Left lung (tissue), 10 donors: ENCODE data around the gene MX1. TPM values are rescaled to one million over a fixed set of nuclear protein-coding genes. Genes with fewer than 3 reads are reported as not detected.

Source experiments
- ATAC-seq: fragments of 200-7000 bp; cut with Tn5 transposase; one replicate; pipeline ENCODE4 v1.9.1; 2020; ENCODE audit warnings: moderate library complexity
- DNase-seq, 4 donors: peaks; one replicate each; pipeline ENCODE4 v3.0.0-alpha.2; 2013 to 2020
- H3K27ac ChIP-seq, 2 donors: fragments of 200-600 bp; sonication (generic) in 1 of 2; one replicate each; pipeline versions ENCODE4 v1.5.0 to v1.8.0; 2020 to 2021
- H3K27me3 ChIP-seq, 2 donors: fragments of 200-600 bp; sonication (generic) in 1 of 2; one replicate each; pipeline versions ENCODE4 v1.5.0 to v1.8.0; 2020 to 2021
- H3K36me3 ChIP-seq, 2 donors: fragments of 200-600 bp; sonication (generic) in 1 of 2; one replicate each; pipeline versions ENCODE4 v1.5.0 to v1.8.0; 2020 to 2021
- H3K4me1 ChIP-seq, 2 donors: fragments of 200-600 bp; one replicate each; pipeline ENCODE4 v1.8.0; 2021
- H3K4me3 ChIP-seq, 2 donors: fragments of 200-600 bp; sonication (generic) in 1 of 2; one replicate each; pipeline versions ENCODE4 v1.5.0 to v1.8.0; 2020 to 2021; ENCODE audit warnings: mild to moderate bottlenecking in 1 of 2
- H3K9me3 ChIP-seq, 2 donors: fragments of 200-600 bp; sonication (generic) in 1 of 2; one replicate each; pipeline versions ENCODE4 v1.5.0 to v1.8.0; 2020 to 2021
- CTCF ChIP-seq, 2 donors: fragments of 200-600 bp; sonication (generic) in 1 of 2; IDR thresholded peaks; one replicate each; pipeline versions ENCODE4 v1.5.0 to v1.8.0; 2021; ENCODE audit warnings: antibody characterized with exemption in 2 of 2
- intact Hi-C, 2 donors: fragments of 100-400 bp; cut with DNase I; formaldehyde crosslinking; loops; one replicate each; pipeline versions ENCODE4 v1.11.2 to v1.14.2; 2022
- polyA plus RNA-seq, 6 donors: library from polyadenylated mRNA; unstranded; fragments of 120-200 nt; gene quantifications; one replicate each; pipeline ENCODE4 v1.2.1, GENCODE V29; 2013; ENCODE audit not compliant: insufficient read length in 6 of 6
- total RNA-seq, 2 donors: library from RNA; stranded (reverse); fragmentation: NEBNext Ultra II Directional; extraction: Animal tissue kit (Norgen Biotek cat#: 25700); gene quantifications; one replicate each; pipeline ENCODE4 v1.2.1, GENCODE V29; 2021
- donor health status: DM: no; HTN: yes; CAD: no.
- donor health status: DM: no; HTN: no; CAD: no.

Gene MX1
- total and polyA plus RNA-seq, 8 donors = 6.0 to 66.3 (median 9.2) TPM

DNA sequence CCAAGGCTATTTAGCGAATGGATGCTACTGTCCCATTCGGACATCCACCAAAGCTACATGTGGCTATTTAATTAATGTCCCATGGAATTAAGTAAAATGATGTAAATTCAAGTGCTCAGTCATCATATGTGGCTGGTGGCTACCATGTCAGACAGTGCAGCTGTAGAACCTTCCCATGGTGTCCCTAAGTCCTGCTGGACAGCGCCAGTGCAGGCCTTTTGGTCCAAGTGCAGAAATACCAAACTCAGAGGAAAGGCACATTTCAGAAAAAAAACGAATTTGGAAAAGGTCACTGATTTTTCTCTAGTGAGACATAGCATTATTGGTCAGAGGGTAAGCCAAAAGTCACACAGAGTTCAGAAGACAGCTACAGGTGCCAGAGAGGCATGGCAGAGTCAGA, 64.3 kb downstream of the MX1 start:
- no peaks in the 10 kb centered on the region for H3K9me3 ChIP-seq
- peaks cover 0 to 15% of the 10 kb centered on the region in 2 donors for H3K36me3 ChIP-seq
- no peak overlapping the region for H3K4me3 ChIP-seq
- no peak for DNase-seq
- no peak for TF ChIP-seq CTCF (IDR thresholded peaks at IDR 0.05)
- intact Hi-C loops = no loop called here
- no peak for ATAC-seq
- no peaks in the 10 kb centered on the region for H3K27me3 ChIP-seq
- no peak overlapping the region for H3K27ac ChIP-seq
- H3K4me1 ChIP-seq = peaks cover 0 to 5% of the 10 kb centered on the region in 2 donors

- no peak for TF ChIP-seq CTCF (IDR thresholded peaks at IDR 0.05)
- Histone ChIP-seq H3K27me3 (no peaks in the 10 kb centered on the region), H3K4me1 (peaks cover 0 to under 1% of the 10 kb centered on the region in 2 donors), H3K9me3 (no peaks in the 10 kb centered on the region), H3K4me3 (no peak overlapping the region), H3K27ac (no peak overlapping the region), H3K36me3 (peaks cover 0 to 15% of the 10 kb centered on the region in 2 donors)
- no peak for DNase-seq
- intact Hi-C loops = no loop called here
- no peak for ATAC-seq
Measured at GRCh38 chr21:41491412-41491811, 65.4 kb downstream of the MX1 start.

- intact Hi-C loops = no loop called here
- no peak overlapping the region for H3K27ac ChIP-seq
- TF ChIP-seq CTCF (IDR thresholded peaks at IDR 0.05) = no peak
- H3K27me3 ChIP-seq = no peaks in the 10 kb centered on the region
- H3K9me3 ChIP-seq = no peaks in the 10 kb centered on the region
- H3K4me3 ChIP-seq = no peak overlapping the region
- H3K36me3 ChIP-seq = peaks cover 0 to under 1% of the 10 kb centered on the region in 2 donors
- no peak for DNase-seq
- no peaks in the 10 kb centered on the region for H3K4me1 ChIP-seq
- no peak for ATAC-seq
Measured at GRCh38 chr21:41494242-41494641, 68.2 kb downstream of the MX1 start.

DNA sequence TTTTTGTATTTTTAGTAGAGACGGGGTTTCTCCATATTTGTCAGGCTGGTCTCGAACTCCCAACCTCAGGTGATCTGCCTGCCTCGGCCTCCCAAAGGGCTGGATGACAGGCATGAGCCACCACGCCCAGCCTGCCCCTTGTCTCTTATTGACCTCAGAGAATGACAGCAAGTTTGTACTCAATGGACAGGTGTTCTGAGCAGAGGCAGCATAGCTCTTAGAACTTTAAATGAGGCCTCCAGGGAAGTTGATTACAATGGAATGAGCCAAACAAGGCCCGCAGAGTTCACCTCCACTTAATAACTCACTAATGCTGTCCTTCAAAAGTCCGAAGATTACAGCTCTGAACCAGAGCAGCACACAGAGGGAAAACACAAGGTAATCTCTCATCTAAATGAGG, 71.0 kb downstream of the MX1 start:
- Histone ChIP-seq H3K4me3 (no peak overlapping the region), H3K27ac (no peak overlapping the region), H3K4me1 (no peaks in the 10 kb centered on the region), H3K36me3 (no peaks in the 10 kb centered on the region), H3K27me3 (peaks cover 0 to 18% of the 10 kb centered on the region in 2 donors), H3K9me3 (no peaks in the 10 kb centered on the region)
- DNase-seq (no peak), ATAC-seq (peak; percentile 11)
- TF ChIP-seq CTCF (IDR thresholded peaks at IDR 0.05) = no peak
- intact Hi-C loops = no loop called here

DNA sequence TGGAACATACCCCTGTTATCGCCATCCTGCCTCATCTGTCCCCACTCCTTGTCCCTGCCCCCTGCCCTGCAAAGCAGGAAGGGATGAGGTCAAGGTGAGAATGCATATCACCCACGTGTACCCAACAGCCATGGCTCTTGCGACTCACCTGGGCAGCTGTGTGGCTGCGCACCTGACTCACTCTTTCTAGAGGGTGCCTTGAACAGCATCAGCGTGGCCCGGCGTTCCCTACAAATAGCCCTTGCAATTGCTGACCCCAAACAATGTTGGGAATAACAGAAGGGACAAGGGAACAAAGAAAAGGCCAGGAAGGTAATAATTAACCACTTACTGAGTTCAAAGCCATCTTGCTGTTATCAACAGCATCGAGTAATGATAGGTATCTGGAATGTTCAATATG, 71.7 kb downstream of the MX1 start:
- Histone ChIP-seq H3K27me3 (peaks cover 0 to 24% of the 10 kb centered on the region in 2 donors), H3K4me1 (peaks cover 0 to 4% of the 10 kb centered on the region in 2 donors), H3K9me3 (no peaks in the 10 kb centered on the region), H3K36me3 (no peaks in the 10 kb centered on the region), H3K4me3 (no peak overlapping the region), H3K27ac (no peak overlapping the region)
- peak; percentile 3 for ATAC-seq
- intact Hi-C loops = no loop called here
- no peak for DNase-seq
- TF ChIP-seq CTCF (IDR thresholded peaks at IDR 0.05) = no peak
